Activated CD4-positive, alpha-beta T cell treated with anti-CD3 and anti-CD28 coated beads for 36 hours (primary cell): ENCODE results near the gene PEX11A. TPM values are rescaled to one million over a fixed set of nuclear protein-coding genes. Genes with fewer than 3 reads are reported as not detected.
A peak's percentile ranks its signal among the peaks of the same experiment; 100 is the strongest.

Source experiments
- ATAC-seq: fragments of 200-7000 bp; cut with Tn5 transposase; one replicate; pipeline ENCODE4 v1.10.0; 2021; ENCODE audit warnings: mild to moderate bottlenecking, moderate library complexity
- CTCF ChIA-PET: fragments of 350-600 bp; sonication (Branson Sonifier 250); formaldehyde crosslinking; loops from one replicate; lab custom pipeline; 2021; ENCODE audit warnings: antibody characterized with exemption; lab: Charles Lee
- POLR2A ChIA-PET: fragments of 350-600 bp; sonication (Branson Sonifier 250); formaldehyde crosslinking; loops from one replicate; lab custom pipeline; 2021; ENCODE audit warnings: antibody characterized with exemption, inconsistent platforms; lab: Charles Lee
- DNase-seq: peaks from one replicate; pipeline ENCODE4 v3.0.0-alpha.2; 2020
- H3K27ac Mint-ChIP-seq: one replicate; pipeline ENCODE4 v1.8.0; 2021; ENCODE audit warnings: mixed read lengths
- H3K27me3 Mint-ChIP-seq: one replicate; pipeline ENCODE4 v1.8.0; 2021; ENCODE audit warnings: mixed read lengths
- H3K36me3 Mint-ChIP-seq: one replicate; pipeline ENCODE4 v1.8.0; 2021; ENCODE audit warnings: low read depth, mixed read lengths
- H3K4me1 Mint-ChIP-seq: one replicate; pipeline ENCODE4 v1.8.0; 2021; ENCODE audit warnings: mixed read lengths
- H3K4me3 Mint-ChIP-seq: one replicate; pipeline ENCODE4 v1.8.0; 2021; ENCODE audit warnings: mild to moderate bottlenecking, moderate library complexity, mixed read lengths
- H3K9me3 Mint-ChIP-seq: one replicate; pipeline ENCODE4 v1.8.0; 2021; ENCODE audit warnings: low read depth, mixed read lengths
- intact Hi-C, 2 experiments: fragments of 100-400 bp; cut with DNase I in 1 of 2; cut with micrococcal nuclease in 1 of 2; formaldehyde crosslinking; loops; one replicate each; pipeline versions ENCODE4 v1.14.2 to v1.15.1; 2022 to 2024; cut with DNase I, micrococcal nuclease
- total RNA-seq, 2 experiments: library from RNA; stranded (reverse); gene quantifications; one replicate each; pipeline ENCODE4 v1.2.3, GENCODE V29; 2021

Gene PEX11A
- total RNA-seq, 2 experiments from 2014 or later = 4.7 to 5.3 TPM

DNA sequence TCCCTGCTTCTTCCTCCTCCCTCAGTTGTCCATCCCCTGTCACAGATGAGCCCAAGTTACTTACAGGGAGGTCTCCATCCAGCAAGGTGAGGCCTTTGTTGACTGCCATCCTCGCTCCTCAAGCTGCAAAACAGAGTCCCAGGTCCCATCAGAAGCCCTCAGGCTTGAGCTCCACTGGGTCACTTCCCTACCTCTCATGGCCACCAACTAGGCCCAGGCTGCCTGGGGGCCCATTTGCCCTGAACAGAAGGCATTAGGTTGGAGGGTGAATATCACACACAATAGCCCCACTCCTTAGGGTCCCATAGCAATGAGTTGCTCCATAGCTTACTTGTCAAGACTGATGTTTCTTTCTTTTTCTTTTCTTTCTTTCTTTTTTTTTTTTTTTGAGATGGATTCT is 13.2 kb downstream of the PEX11A start:
- ChIA-PET CTCF (no interaction called here), POLR2A (interaction anchor here (0.6 kb wide), 1 partner anchor 98 kb away, joined by 6 read pairs; no protein-coding TSS in a partner anchor)
- H3K27ac Mint-ChIP-seq = no peak overlapping the region
- intact Hi-C loops = no loop called here
- H3K9me3 Mint-ChIP-seq = no peaks in the 10 kb centered on the region
- H3K4me3 Mint-ChIP-seq = no peak overlapping the region
- H3K27me3 Mint-ChIP-seq = no peaks in the 10 kb centered on the region
- DNase-seq (no peak), ATAC-seq (no peak)
- H3K4me1 Mint-ChIP-seq = no peaks in the 10 kb centered on the region
- no peaks in the 10 kb centered on the region for H3K36me3 Mint-ChIP-seq

DNA sequence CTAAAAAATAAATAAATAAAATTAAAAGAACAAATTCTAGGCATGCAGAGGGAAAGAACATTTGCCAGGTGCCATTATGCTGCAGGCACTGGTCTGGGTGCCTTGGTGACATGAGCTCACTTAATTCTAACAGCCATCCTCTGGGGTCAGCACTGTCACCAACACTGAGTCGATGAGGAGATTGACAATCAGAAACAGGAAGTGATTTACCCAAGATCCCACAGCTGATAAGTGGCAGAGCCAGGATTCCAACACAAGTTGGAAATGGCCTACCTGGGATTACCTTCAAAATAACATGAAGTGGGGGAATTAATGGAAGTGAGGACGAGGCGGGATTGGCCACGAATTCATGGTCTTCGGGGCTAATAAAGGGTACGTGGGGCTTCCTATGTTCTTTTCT is 14.9 kb downstream of the PEX11A start:
- no peaks in the 10 kb centered on the region for H3K27me3 Mint-ChIP-seq
- H3K36me3 Mint-ChIP-seq = no peaks in the 10 kb centered on the region
- intact Hi-C loops = no loop called here
- H3K9me3 Mint-ChIP-seq = no peaks in the 10 kb centered on the region
- ChIA-PET CTCF (interaction anchor here (0.6 to 0.8 kb wide), 4 partner anchors 10 to 1853 kb away, joined by 3 read pairs; no protein-coding TSS in a partner anchor), POLR2A (no interaction called here)
- DNase-seq (no peak), ATAC-seq (no peak)
- no peaks in the 10 kb centered on the region for H3K4me1 Mint-ChIP-seq
- H3K4me3 Mint-ChIP-seq = no peak overlapping the region
- no peak overlapping the region for H3K27ac Mint-ChIP-seq

DNA sequence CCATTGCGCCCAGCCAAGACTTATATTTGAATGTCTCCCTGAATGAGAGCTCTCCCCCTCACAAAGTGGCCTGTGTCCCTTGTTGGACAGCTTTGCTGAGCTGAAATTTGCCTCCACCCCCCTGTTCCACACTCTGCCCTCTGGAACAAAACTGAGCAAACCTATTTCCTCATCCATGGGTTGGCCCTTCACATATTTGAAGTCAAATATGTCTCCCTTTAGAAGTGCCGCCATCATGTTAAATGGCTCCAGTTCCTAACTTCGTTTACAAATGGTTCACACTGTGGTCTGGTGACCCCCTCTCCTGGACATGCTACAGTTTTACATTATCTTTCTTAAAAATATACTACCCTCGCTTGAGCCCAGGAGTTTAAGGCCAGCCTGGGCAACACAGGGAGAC is 16.0 kb downstream of the PEX11A start:
- Mint-ChIP-seq H3K36me3 (no peaks in the 10 kb centered on the region), H3K4me3 (no peak overlapping the region), H3K27ac (no peak overlapping the region), H3K9me3 (no peaks in the 10 kb centered on the region), H3K27me3 (no peaks in the 10 kb centered on the region), H3K4me1 (no peaks in the 10 kb centered on the region)
- intact Hi-C loops = no loop called here
- POLR2A ChIA-PET = no interaction called here
- ATAC-seq = no peak
- DNase-seq = no peak
- CTCF ChIA-PET = interaction anchor here (1.0 to 1.8 kb wide), 3 partner anchors 14 to 28 kb away, joined by 3 to 5 read pairs (median 4); no protein-coding TSS in a partner anchor

DNA sequence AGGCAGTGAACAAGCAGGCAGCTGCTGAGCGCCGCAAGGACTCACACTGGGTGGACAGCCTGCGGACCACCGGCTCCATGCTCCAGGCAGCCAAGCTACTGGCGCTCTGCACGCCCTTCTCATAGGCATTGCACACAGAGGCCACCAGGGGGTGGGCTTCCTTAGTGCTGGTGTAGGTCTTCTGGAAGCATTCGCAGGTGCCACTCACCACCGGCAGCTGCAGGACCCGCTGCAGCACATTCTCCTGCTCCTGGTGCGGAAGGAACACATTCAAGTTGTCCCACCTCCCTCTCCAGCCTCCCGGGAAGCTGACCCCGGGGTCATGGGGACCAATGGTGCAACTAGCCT is 17.4 kb downstream of the PEX11A start:
- intact Hi-C loops = no loop called here
- POLR2A ChIA-PET = no interaction called here
- ATAC-seq (peak; percentile 55), DNase-seq (peak; percentile 52)
- no peaks in the 10 kb centered on the region for H3K27me3 Mint-ChIP-seq
- H3K9me3 Mint-ChIP-seq = no peaks in the 10 kb centered on the region
- H3K4me1 Mint-ChIP-seq = no peaks in the 10 kb centered on the region
- H3K36me3 Mint-ChIP-seq = no peaks in the 10 kb centered on the region
- CTCF ChIA-PET = interaction anchor here (0.5 to 1.8 kb wide), 6 partner anchors 16 to 415 kb away, joined by 3 to 7 read pairs (median 4); no protein-coding TSS in a partner anchor
- no peak overlapping the region for H3K27ac Mint-ChIP-seq
- no peak overlapping the region for H3K4me3 Mint-ChIP-seq

DNA sequence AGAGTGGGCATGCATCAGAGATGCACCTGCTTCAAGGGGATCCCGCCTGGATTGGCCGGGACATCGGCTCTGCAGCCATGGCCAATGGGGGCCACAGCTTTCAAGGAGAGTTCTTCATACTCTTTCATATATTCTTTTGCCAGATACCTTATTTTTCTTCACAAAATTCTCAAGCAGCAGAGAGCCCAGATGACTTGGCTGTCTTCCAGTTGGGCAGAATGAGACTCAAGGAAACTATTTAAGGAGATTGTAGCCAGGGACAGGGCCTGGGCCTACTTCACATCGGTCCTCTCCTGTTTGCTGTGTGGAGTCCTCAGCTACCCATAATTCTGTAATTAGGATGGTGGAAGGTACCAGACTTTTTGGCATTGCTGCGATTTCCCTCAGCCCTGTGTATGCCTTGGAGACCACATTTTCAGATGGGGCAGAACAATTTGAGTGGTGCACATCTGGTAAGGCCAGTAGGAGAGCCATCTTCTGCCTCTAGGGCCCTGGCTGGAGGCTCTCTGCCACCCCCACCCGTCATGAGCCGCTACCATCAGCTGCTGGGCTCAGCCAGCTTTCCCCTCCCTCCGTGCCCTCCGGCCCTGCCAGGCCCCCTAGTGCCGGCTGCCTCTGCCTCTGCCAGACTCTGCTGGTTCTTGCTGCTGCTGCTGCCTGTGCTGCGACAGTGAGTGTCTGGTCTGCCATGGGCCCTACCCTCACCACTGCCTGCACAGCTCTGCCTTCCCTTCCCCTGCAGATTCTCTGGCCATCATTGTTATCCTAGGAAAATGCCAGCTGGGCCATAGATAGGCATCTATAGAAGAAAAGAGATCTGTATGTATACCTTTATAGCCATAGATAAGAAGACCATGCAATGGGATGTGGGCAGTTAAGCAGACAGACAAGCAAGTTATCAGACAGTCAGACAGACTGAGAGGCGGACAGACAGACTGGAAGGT is 18.1 kb downstream of the PEX11A start:
- DNase-seq = no peak
- ChIA-PET POLR2A (no interaction called here), CTCF (interaction anchor here (0.5 to 1.8 kb wide), 3 partner anchors 15 to 335 kb away, joined by 4 to 7 read pairs (median 5); no protein-coding TSS in a partner anchor)
- intact Hi-C loops = no loop called here
- H3K4me3 Mint-ChIP-seq = no peak overlapping the region
- no peak overlapping the region for H3K27ac Mint-ChIP-seq
- H3K27me3 Mint-ChIP-seq = no peaks in the 10 kb centered on the region
- no peaks in the 10 kb centered on the region for H3K9me3 Mint-ChIP-seq
- ATAC-seq = no peak
- no peaks in the 10 kb centered on the region for H3K36me3 Mint-ChIP-seq
- no peaks in the 10 kb centered on the region for H3K4me1 Mint-ChIP-seq

DNA sequence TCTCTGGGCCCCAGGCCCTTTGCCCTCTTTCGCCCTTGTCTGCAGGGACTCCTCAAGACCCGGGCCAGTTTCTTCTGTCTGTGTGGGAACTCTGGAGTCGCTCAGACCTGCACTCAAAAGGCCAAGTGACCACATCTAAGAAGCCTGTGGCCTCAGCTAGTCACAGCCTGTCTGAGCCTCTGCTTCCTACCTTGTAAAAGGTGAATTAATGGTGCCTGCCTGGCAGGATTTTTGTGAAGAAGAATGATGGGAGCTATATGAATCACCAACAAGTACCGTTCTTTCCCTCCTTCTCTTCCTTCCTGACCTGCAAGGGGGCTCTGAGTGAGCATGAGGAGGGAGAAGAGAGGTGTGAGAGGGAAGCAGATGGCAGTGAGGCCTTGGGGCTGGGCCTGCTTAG is 18.9 kb downstream of the PEX11A start:
- Mint-ChIP-seq H3K4me3 (no peak overlapping the region), H3K27ac (no peak overlapping the region), H3K27me3 (no peaks in the 10 kb centered on the region), H3K9me3 (no peaks in the 10 kb centered on the region), H3K36me3 (no peaks in the 10 kb centered on the region), H3K4me1 (no peaks in the 10 kb centered on the region)
- ChIA-PET POLR2A (no interaction called here), CTCF (interaction anchor here (1.3 to 1.8 kb wide), 3 partner anchors 9 to 24 kb away, joined by 4 to 7 read pairs (median 5); no protein-coding TSS in a partner anchor)
- ATAC-seq (no peak), DNase-seq (no peak)
- intact Hi-C loops = no loop called here

DNA sequence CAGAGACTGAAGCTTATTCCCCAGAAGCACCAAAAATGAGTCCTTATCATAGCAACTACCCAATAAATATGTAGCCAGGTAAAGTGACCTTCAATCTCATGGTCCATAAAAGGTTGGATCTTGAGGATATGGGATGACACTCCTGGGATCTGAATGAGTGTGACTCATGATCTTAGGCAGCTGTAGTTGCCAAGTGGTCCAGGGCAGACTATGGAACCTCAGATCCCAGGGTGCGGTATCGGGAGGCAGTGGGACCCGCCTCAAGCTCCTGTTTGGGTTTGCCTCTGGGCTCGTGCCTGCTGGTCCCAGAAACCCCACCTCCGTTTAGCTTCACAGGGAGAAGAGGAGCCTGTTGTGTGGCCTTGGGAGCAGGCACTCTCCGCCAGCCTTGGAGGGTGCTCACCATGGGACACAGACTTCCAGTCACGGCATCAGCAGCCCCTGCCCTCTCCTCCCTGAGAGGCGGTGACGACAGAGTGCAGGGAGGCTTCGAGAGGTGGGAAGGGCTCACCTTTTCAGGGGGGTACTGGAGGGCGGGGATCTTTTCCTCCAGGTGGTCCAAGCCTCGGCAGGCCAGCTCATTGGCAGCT is 19.5 kb downstream of the PEX11A start:
- H3K36me3 Mint-ChIP-seq = no peaks in the 10 kb centered on the region
- ATAC-seq (no peak), DNase-seq (no peak)
- H3K4me1 Mint-ChIP-seq = no peaks in the 10 kb centered on the region
- H3K9me3 Mint-ChIP-seq = no peaks in the 10 kb centered on the region
- no peak overlapping the region for H3K4me3 Mint-ChIP-seq
- no peaks in the 10 kb centered on the region for H3K27me3 Mint-ChIP-seq
- no peak overlapping the region for H3K27ac Mint-ChIP-seq
- ChIA-PET POLR2A (no interaction called here), CTCF (interaction anchor here (0.6 to 1.3 kb wide), 3 partner anchors 8 to 79 kb away, joined by 3 to 4 read pairs (median 4); no protein-coding TSS in a partner anchor)
- intact Hi-C loops = no loop called here

DNA sequence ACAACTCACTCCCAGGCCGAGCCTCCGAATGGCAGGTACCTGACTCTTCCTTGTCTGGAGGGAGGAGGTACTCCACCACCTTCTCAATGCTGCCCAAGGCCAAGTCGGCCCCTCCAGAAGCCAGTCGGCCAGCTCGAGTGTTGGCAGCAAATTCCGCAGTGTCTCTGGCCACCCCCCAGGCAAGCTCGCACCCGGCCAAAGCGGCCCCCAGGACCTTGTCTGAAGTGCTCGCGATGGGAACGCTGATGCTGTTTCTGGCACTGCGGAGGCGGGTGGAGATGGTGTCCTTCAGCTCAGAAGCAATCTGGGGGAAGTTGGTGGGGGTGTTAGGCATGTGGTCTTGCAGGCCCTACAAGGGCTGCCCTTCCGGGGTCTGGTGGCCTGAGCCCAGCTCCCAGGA is 20.6 kb downstream of the PEX11A start:
- Mint-ChIP-seq H3K27me3 (peaks cover 1% of the 10 kb centered on the region), H3K36me3 (no peaks in the 10 kb centered on the region), H3K9me3 (no peaks in the 10 kb centered on the region), H3K27ac (no peak overlapping the region), H3K4me3 (no peak overlapping the region), H3K4me1 (peaks cover under 1% of the 10 kb centered on the region)
- DNase-seq = no peak
- intact Hi-C loops = no loop called here
- POLR2A ChIA-PET = no interaction called here
- CTCF ChIA-PET = interaction anchor here (0.6 kb wide), 1 partner anchor 20 kb away, joined by 3 read pairs; no protein-coding TSS in a partner anchor
- no peak for ATAC-seq

DNA sequence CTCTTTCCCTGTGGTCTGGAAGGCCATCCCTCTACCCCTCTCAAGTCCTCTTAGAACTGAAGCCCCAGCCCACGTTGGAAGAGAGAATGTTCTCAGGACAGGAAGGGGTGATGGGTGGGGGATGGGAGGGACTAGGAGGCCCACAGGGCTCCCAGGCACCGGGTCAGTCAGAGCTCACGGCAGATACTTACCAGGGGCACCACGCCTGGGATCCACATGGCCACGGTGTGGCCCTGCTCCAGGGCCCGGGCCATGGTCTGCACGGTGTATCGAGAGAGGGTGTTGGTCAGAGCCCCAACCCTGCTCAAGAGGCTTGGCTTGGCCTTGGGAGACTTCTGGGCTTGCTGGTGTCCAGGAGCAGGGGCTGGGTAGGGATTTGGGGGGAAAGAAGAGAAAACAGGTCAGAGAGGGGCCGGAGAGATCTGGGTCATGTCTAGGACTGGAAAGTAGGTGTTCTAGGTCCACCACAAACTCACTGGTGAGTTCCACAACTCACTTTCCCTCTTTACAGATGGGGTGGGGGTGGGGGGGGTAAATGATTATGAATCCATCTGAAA is 21.2 kb downstream of the PEX11A start:
- intact Hi-C loops = no loop called here
- Mint-ChIP-seq H3K27ac (no peak overlapping the region), H3K4me1 (peaks cover 1% of the 10 kb centered on the region), H3K27me3 (peaks cover 7% of the 10 kb centered on the region), H3K9me3 (no peaks in the 10 kb centered on the region), H3K36me3 (no peaks in the 10 kb centered on the region), H3K4me3 (no peak overlapping the region)
- ATAC-seq = no peak
- ChIA-PET POLR2A (no interaction called here), CTCF (no interaction called here)
- no peak for DNase-seq

DNA sequence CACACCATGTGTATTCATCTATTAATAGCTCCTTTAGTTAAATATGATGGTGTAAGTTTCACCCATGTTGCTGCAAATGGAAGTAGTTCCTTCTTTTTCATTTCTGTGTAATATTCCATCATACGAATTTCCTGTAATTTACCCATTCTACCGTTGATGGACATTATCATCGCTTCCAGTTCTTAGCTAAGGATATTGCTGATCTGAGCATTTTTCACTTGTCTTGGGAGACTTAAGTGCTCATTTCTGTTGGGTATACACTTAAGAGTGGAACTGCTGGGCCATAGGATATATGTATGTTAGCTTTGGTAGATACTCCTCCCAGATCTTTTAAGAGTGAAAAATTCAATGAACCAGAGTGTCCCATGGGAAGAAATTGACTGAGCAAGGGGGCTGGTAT is 22.4 kb downstream of the PEX11A start:
- DNase-seq = no peak
- CTCF ChIA-PET = interaction anchor here (0.9 kb wide), 2 partner anchors 22 to 309 kb away, joined by 3 to 4 read pairs; no protein-coding TSS in a partner anchor
- intact Hi-C loops = no loop called here
- no peak overlapping the region for H3K27ac Mint-ChIP-seq
- peaks cover 9% of the 10 kb centered on the region for H3K27me3 Mint-ChIP-seq
- ATAC-seq = no peak
- H3K4me3 Mint-ChIP-seq = no peak overlapping the region
- H3K36me3 Mint-ChIP-seq = no peaks in the 10 kb centered on the region
- H3K9me3 Mint-ChIP-seq = no peaks in the 10 kb centered on the region
- POLR2A ChIA-PET = no interaction called here
- peaks cover 1% of the 10 kb centered on the region for H3K4me1 Mint-ChIP-seq

DNA sequence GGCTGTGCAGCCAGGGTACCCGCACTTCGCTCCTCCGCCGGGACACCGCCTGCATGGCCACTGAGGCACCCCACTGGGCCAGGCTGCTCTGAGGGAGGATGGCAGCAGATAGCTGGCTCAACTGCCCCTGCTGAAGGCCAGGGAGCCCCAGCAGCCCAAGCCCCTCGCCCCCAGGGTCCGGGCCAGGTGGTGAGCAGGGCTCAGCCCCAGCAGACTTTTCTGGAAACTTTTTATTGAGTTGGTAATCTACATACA is 22.9 kb downstream of the PEX11A start:
- no peaks in the 10 kb centered on the region for H3K9me3 Mint-ChIP-seq
- H3K27ac Mint-ChIP-seq = no peak overlapping the region
- ChIA-PET POLR2A (no interaction called here), CTCF (interaction anchor here (0.7 to 0.9 kb wide), 3 partner anchors 22 to 309 kb away, joined by 3 to 4 read pairs (median 3); no protein-coding TSS in a partner anchor)
- peaks cover 9% of the 10 kb centered on the region for H3K27me3 Mint-ChIP-seq
- DNase-seq (no peak), ATAC-seq (no peak)
- H3K4me3 Mint-ChIP-seq = no peak overlapping the region
- intact Hi-C loops = no loop called here
- H3K36me3 Mint-ChIP-seq = no peaks in the 10 kb centered on the region
- H3K4me1 Mint-ChIP-seq = peaks cover 1% of the 10 kb centered on the region
